Astrocyte of the spinal cord (primary cell): ENCODE results near the gene ISG20L2.
A peak's percentile ranks its signal among the peaks of the same experiment; 100 is the strongest.

Experiments
- DNase-seq: peaks from one replicate; pipeline ENCODE4 v3.0.0; 2011; ENCODE audit warnings: low read depth, low spot score
- H3K4me3 ChIP-seq: 2 replicates; pipeline ENCODE4 v1.5.1; 2011; ENCODE audit warnings: low read depth, mild to moderate bottlenecking, low read length, moderate library complexity
- CTCF ChIP-seq: IDR thresholded peaks from 2 replicates; pipeline ENCODE4 v1.5.1; 2012; ENCODE audit warnings: low read depth, mild to moderate bottlenecking, low read length, inconsistent platforms
- in situ Hi-C: cut with HindIII; loops from 2 replicates; pipeline ENCODE4 v1.10.0; 2017; ENCODE audit warnings: low sequenced_read_pairs

The ISG20L2 gene

DNA sequence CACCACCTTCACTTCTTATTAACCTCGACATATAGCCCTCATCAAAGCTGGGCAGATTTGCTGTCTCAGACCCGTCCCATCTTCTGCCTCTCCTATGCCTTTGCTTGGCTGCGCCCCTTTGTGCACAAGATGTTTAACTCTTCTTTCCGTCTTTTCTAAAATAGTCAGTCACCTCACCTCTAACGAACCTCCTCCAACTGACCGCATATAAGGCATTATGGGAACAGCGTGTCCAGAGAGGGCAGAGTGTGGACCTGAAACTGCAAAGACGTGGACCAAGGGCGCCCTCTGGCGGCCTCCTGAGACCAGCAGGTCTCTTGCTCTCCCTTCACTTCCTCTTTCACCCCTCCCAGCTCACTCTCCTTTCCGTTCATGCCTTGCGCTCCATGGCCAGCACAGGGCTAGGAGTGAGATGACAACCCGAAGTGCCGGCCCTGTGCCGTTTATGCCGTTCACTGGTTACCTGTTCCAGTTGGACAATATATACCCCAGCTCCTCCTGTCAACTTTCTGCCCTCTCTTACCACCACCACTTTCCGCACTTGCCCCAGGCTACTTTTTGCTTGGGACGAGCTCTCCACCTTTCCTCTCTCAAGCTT is 2.8 kb downstream of the ISG20L2 start:
- H3K4me3 ChIP-seq, result peak overlapping the region; percentile 22
- peak; percentile 93 for TF ChIP-seq CTCF
- in situ Hi-C loops, result no loop called here
- peak; percentile 87 for DNase-seq

DNA sequence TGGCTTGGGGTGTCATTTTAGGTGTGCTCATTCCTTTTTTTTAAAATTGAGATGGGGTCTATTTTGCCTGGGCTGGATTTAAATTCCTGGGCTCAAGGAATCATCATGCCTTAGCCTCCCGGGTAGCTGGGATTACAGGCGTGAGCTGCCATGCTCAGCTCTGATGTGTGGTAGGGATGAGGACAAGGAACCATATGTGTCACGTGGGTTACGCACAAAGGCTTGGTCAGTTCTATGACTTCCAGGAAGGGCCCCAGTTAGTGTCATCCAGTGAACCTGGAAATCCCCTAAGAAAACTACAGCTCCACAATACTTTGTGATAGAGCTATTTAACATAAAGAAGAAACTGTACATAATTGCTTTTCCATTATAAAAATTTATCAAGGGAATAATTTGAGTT is 7.0 kb downstream of the ISG20L2 start:
- no peak for DNase-seq
- no peak overlapping the region for H3K4me3 ChIP-seq
- in situ Hi-C loops, result no loop called here
- TF ChIP-seq CTCF, result no peak

DNA sequence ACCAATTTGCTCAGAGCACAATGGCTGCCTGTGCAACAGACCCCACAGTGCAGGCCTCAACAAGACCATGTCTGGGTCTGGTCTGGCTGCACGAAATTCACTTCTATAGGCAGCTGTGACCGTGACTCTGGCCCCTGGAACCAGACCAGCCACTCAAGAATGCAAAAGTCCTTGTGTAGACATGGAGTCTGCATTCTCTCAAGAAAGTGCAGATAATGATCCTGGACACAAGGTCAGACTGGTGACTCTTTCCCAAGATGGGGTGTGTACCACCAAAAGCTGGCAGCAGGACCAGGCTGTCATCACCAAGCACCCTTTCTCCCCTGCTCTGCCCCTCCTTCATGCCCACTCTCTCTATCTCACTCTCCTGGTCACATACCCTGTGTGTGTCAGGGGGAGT is 7.4 kb downstream of the ISG20L2 start:
- TF ChIP-seq CTCF, result no peak
- in situ Hi-C loops, result no loop called here
- DNase-seq, result no peak
- no peak overlapping the region for H3K4me3 ChIP-seq

GRCh38 chr1:156717351-156717750 is 11.2 kb downstream of the ISG20L2 start:
- no peak for DNase-seq
- in situ Hi-C loops, result no loop called here
- no peak overlapping the region for H3K4me3 ChIP-seq
- no peak for TF ChIP-seq CTCF

DNA sequence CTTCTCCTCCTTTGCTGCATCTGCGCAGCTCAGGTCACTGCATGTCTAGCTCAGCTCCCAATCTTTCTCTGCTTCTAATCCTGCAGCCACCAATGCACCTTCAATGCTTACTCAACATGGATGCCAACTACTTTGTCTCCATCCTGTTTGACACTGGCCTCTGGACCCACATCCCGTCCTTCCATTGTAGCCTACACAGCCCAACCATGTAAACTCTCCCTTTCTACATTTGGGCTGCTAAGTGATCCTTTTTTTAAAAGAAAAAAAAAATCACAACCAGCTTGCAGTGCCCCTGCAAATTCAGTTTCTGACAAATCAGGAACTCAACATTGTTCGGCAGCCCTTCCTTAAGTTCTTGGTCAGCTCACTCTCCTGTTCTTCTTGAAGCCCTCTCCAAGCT is 13.7 kb downstream of the ISG20L2 start:
- in situ Hi-C loops, result no loop called here
- no peak overlapping the region for H3K4me3 ChIP-seq
- TF ChIP-seq CTCF, result no peak
- DNase-seq, result no peak

GRCh38 chr1:156712626-156713025 is 15.9 kb downstream of the ISG20L2 start:
- H3K4me3 ChIP-seq, result no peak overlapping the region
- no peak for TF ChIP-seq CTCF
- in situ Hi-C loops, result no loop called here
- DNase-seq, result no peak
